ENCODE data around the gene RNF123. TPM values are rescaled to one million over a fixed set of nuclear protein-coding genes. Genes with fewer than 3 reads are reported as not detected.

RNF123 gene
- total and polyA plus RNA-seq, 7 experiments from 2014 or later, result 8.3 to 77.2 (median 46.7) TPM

DNA sequence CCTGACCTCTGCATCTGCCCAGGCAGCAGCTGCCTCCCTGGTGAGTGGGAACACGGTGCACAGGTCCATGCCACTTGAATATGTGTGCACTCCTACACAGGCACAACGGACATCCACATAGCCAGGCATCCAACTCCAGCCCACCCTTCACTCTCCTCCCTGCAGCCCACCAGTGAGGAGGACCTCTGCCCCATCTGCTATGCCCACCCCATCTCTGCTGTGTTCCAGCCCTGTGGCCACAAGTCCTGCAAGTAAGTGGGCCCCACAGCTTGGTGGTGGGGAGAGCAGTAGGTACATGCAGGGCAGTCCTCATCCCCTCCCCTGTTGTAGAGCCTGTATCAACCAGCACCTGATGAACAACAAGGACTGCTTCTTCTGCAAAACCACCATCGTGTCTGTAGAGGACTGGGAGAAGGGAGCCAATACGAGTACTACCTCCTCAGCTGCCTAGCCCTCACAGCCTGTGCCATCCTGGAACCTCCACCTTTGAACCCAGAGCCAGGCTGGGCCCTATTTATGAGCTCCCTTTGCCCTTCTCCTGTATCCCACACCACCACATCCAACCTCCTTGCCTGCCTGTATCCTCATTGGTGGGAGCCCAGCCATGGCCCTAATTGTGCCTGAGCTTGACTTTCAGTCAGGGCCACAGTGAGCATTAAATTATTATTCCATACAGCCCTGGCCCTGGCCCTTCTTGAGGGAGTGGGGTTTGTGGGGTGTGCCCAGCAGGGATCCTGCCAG lies 31.7 kb downstream of the RNF123 start:
- DNase-seq, result no peak
- POLR2A ChIA-PET, result interaction anchor here (1.3 kb wide), 1 partner anchor 136 kb away, joined by 4 read pairs; no protein-coding TSS in a partner anchor

DNA sequence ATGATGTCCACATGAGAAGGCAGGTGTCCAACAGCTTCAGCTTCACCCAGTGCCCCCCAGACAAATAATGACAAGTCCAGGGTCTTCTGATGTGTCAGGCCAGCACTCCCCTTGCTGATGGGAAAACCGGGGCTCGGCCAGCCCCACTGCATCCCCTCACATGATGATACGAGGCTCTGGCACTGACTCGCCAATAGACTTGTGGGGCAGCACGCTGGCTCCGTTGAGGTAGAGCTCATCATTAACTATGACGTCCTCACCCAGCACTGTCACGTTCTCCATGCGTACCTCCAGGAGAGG lies 32.2 kb downstream of the RNF123 start:
- ChIA-PET CTCF (interaction anchor here (1.2 kb wide), 1 partner anchor 117 kb away, joined by 4 read pairs; no protein-coding TSS in a partner anchor), POLR2A (interaction anchor here (1.3 kb wide), 1 partner anchor 136 kb away, joined by 4 read pairs; no protein-coding TSS in a partner anchor)
- Mint-ChIP-seq H3K9me3 (peaks cover 0 to 5% (median 0%) of the 10 kb centered on the region in 11 donors), H3K27me3 (no peaks in the 10 kb centered on the region), H3K27ac (peak overlapping the region in 2 of 9 donors; percentile 38 to 43), H3K4me3 (peak overlapping the region in 3 of 10 donors; percentile 45 to 92 (median 56)), H3K36me3 (peaks cover 0 to 16% (median 0%) of the 10 kb centered on the region in 5 donors), H3K4me1 (peaks cover 18 to 42% (median 35%) of the 10 kb centered on the region in 7 donors)
- ATAC-seq (no peak), DNase-seq (no peak)
- intact Hi-C loops (cut with micrococcal nuclease), result loop anchor here (5.0 kb wide), 4 partner anchors 34 to 206 kb away; partner anchors contain the start of genes MON1A (in 1 of the 2), MST1 (in 1 of the 2), RNF123 (in 1 of the 2) and TRAIP (in 1 of the 2)
- Histone ChIP-seq H3K27ac (ENCODE audit: low read depth, low read length) (no peak overlapping the region), H3K27me3 (ENCODE audit: control insufficient read depth in 2 of 2, insufficient read depth in 2 of 2, low read length in 2 of 2) (no peaks in the 10 kb centered on the region), H3K4me3 (ENCODE audit: low read length) (no peak overlapping the region), H3K9me3 (ENCODE audit: control insufficient read depth in 2 of 3, low read length in 3 of 3) (no peaks in the 10 kb centered on the region), H3K36me3 (ENCODE audit: control insufficient read depth in 2 of 3, insufficient read depth in 3 of 3, low read length in 3 of 3) (peaks cover 0 to 29% (median 0%) of the 10 kb centered on the region in 3 experiments), H3K4me1 (ENCODE audit: control insufficient read depth in 2 of 2, insufficient read depth in 2 of 2, low read length in 2 of 2) (peaks cover 17 to 22% of the 10 kb centered on the region in 2 donors)

More for the DNA sequence above, 31.7 kb downstream of the RNF123 start:
- H3K36me3 ChIP-seq (ENCODE audit: control insufficient read depth in 2 of 3, insufficient read depth in 3 of 3, low read length in 3 of 3), result peaks cover 0 to 30% (median 0%) of the 10 kb centered on the region in 3 experiments
- Mint-ChIP-seq H3K9me3 (peaks cover 0 to 5% (median 0%) of the 10 kb centered on the region in 11 donors), H3K36me3 (peaks cover 0 to 16% (median 0%) of the 10 kb centered on the region in 5 donors), H3K4me1 (peaks cover 18 to 42% (median 35%) of the 10 kb centered on the region in 7 donors), H3K27ac (peak overlapping the region in 7 of 9 donors; percentile 32 to 84 (median 59)), H3K4me3 (peak overlapping the region; percentile 15 to 72 (median 26)), H3K27me3 (no peaks in the 10 kb centered on the region)
- intact Hi-C loops (cut with micrococcal nuclease), result loop anchor here (5.0 kb wide), 4 partner anchors 34 to 206 kb away; partner anchors contain the start of genes MON1A (in 1 of the 2), MST1 (in 1 of the 2), RNF123 (in 1 of the 2) and TRAIP (in 1 of the 2)
- H3K27me3 ChIP-seq (ENCODE audit: control insufficient read depth in 2 of 2, insufficient read depth in 2 of 2, low read length in 2 of 2), result no peaks in the 10 kb centered on the region
- no peak overlapping the region for H3K27ac ChIP-seq (ENCODE audit: low read depth, low read length)
- H3K9me3 ChIP-seq (ENCODE audit: control insufficient read depth in 2 of 3, low read length in 3 of 3), result no peaks in the 10 kb centered on the region
- CTCF ChIA-PET, result interaction anchor here (0.5 to 1.2 kb wide), 2 partner anchors 118 to 421 kb away, joined by 4 to 6 read pairs; no protein-coding TSS in a partner anchor
- no peak overlapping the region for H3K4me3 ChIP-seq (ENCODE audit: low read length)
- peaks cover 17 to 22% of the 10 kb centered on the region in 2 donors for H3K4me1 ChIP-seq (ENCODE audit: control insufficient read depth in 2 of 2, insufficient read depth in 2 of 2, low read length in 2 of 2)
- ATAC-seq, result no peak

DNA sequence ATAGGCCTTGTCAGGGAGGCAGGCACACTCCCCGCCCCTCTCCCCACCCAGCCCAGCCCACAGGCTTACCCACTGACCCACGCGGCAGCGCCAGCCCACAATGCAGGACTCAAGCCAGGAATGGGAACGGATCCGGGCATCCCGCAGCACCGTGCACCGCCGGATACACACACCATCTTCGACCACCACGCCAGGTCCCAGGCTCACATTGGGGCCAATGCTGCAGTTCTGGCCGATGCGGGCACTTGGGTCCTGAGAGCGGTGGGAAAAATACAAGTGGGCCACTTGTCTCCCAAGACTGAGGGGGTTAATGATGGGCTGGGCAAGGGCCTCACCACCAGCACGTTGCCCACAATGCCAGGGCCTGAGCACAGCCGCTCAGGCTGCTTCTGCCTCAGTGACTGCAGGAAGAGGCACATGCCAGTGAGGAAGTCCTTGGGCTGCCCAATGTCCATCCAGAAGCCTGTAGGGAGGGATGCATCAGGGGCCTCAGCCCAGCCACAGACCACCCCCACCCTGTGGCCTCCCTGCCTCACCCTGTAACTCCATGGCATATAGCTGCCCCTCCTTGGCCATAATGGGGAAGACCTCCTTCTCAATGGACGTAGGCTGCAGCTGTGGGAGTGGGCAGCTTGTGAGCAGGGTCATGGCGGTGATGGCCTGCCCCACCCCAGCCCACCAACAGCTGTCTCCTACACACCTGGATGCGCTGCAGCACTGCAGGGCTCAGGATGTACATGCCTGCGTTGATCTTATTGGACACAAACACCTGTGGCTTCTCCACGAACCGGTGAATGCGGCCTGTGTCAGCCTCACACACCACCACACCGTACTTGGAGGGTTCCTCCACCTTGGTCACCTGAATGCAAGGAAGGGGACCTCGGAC lies 32.8 kb downstream of the RNF123 start:
- peak overlapping the region; percentile 82 to 99 (median 97) for H3K27ac Mint-ChIP-seq
- ATAC-seq (no peak), DNase-seq (no peak)
- ChIA-PET CTCF (interaction anchor here (1.2 kb wide), 1 partner anchor 116 kb away, joined by 4 read pairs; no protein-coding TSS in a partner anchor), POLR2A (interaction anchor here (0.7 to 1.5 kb wide), 4 partner anchors 10 to 81 kb away, joined by 3 to 5 read pairs (median 4); no protein-coding TSS in a partner anchor)
- no peak overlapping the region for H3K4me3 ChIP-seq (ENCODE audit: low read length)
- peaks cover 0 to 5% (median 0%) of the 10 kb centered on the region in 11 donors for H3K9me3 Mint-ChIP-seq
- peaks cover 17 to 22% of the 10 kb centered on the region in 2 donors for H3K4me1 ChIP-seq (ENCODE audit: control insufficient read depth in 2 of 2, insufficient read depth in 2 of 2, low read length in 2 of 2)
- peaks cover 0 to 16% (median 0%) of the 10 kb centered on the region in 5 donors for H3K36me3 Mint-ChIP-seq
- H3K36me3 ChIP-seq (ENCODE audit: control insufficient read depth in 2 of 3, insufficient read depth in 3 of 3, low read length in 3 of 3), result peaks cover 0 to 35% (median 0%) of the 10 kb centered on the region in 3 experiments
- H3K4me3 Mint-ChIP-seq, result peak overlapping the region; percentile 91 to 98 (median 96)
- intact Hi-C loops (cut with micrococcal nuclease), result loop anchor here (5.0 kb wide), 4 partner anchors 35 to 205 kb away; partner anchors contain the start of genes MON1A (in 1 of the 2), MST1 (in 1 of the 2), RNF123 (in 1 of the 2) and TRAIP (in 1 of the 2)
- no peaks in the 10 kb centered on the region for H3K9me3 ChIP-seq (ENCODE audit: control insufficient read depth in 2 of 3, low read length in 3 of 3)
- peaks cover 18 to 42% (median 35%) of the 10 kb centered on the region in 7 donors for H3K4me1 Mint-ChIP-seq
- no peaks in the 10 kb centered on the region for H3K27me3 ChIP-seq (ENCODE audit: control insufficient read depth in 2 of 2, insufficient read depth in 2 of 2, low read length in 2 of 2)
- peak overlapping the region; percentile 96 for H3K27ac ChIP-seq (ENCODE audit: low read depth, low read length)
- H3K27me3 Mint-ChIP-seq, result no peaks in the 10 kb centered on the region

DNA sequence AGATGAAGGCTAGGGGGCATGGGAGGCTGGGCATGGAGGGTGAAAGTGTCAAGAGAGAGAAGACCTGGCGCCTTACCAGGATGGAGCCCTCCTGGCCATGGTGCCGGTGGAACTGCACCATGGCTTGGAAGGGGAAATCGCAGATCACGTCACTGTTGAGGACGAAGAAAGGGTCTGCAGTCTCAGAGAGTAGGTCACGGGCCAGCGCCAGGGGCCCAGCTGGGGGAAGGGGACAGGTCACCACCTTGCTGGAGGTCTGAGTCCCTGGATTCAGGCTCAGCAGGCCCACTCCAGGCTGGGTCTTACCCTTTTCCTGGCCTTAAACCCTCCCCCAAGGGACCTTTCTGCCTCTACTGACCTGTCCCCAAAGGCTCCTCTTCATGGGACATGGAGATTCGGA lies 33.5 kb downstream of the RNF123 start:
- no peak for DNase-seq
- H3K4me1 Mint-ChIP-seq, result peaks cover 18 to 42% (median 35%) of the 10 kb centered on the region in 7 donors
- peaks cover 0 to 42% (median 0%) of the 10 kb centered on the region in 3 experiments for H3K36me3 ChIP-seq (ENCODE audit: control insufficient read depth in 2 of 3, insufficient read depth in 3 of 3, low read length in 3 of 3)

DNA sequence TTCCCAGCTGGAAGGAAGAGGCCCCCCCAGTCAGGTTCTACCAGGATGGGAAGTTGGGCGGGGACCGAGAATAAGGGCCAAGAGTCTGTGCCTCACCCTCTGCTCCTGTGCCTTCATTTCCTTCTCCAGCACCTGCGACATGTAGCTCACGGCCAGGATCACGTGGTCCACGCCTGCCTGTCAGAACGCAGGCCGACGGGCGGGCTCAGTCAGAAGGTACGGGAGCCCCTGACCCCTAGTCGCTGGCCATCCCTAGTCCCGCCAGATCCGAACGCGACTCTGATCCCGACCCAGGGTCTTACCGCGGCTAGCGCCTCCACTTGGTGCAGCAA lies 33.9 kb downstream of the RNF123 start:
- Mint-ChIP-seq H3K36me3 (peaks cover 0 to 16% (median 0%) of the 10 kb centered on the region in 5 donors), H3K4me3 (peak overlapping the region; percentile 91 to 98 (median 96)), H3K27me3 (no peaks in the 10 kb centered on the region), H3K4me1 (peaks cover 18 to 42% (median 35%) of the 10 kb centered on the region in 7 donors), H3K27ac (peak overlapping the region; percentile 82 to 99 (median 97)), H3K9me3 (peaks cover 0 to 5% (median 0%) of the 10 kb centered on the region in 11 donors)
- Histone ChIP-seq H3K4me3 (ENCODE audit: low read length) (peak overlapping the region; percentile 89), H3K27me3 (ENCODE audit: control insufficient read depth in 2 of 2, insufficient read depth in 2 of 2, low read length in 2 of 2) (no peaks in the 10 kb centered on the region), H3K27ac (ENCODE audit: low read depth, low read length) (peak overlapping the region; percentile 96), H3K9me3 (ENCODE audit: control insufficient read depth in 2 of 3, low read length in 3 of 3) (no peaks in the 10 kb centered on the region), H3K4me1 (ENCODE audit: control insufficient read depth in 2 of 2, insufficient read depth in 2 of 2, low read length in 2 of 2) (peaks cover 17 to 22% of the 10 kb centered on the region in 2 donors), H3K36me3 (ENCODE audit: control insufficient read depth in 2 of 3, insufficient read depth in 3 of 3, low read length in 3 of 3) (peaks cover 0 to 46% (median 0%) of the 10 kb centered on the region in 3 experiments)
- POLR2A ChIA-PET, result interaction anchor here (0.6 to 1.5 kb wide), 8 partner anchors 9 to 260 kb away, joined by 3 to 5 read pairs (median 4); no protein-coding TSS in a partner anchor
- intact Hi-C loops (cut with micrococcal nuclease), result loop anchor here (1.0 to 5.0 kb wide), 5 partner anchors 36 to 204 kb away; partner anchors contain the start of genes IP6K1 (in 2 of the 2), MON1A (in 1 of the 2), MST1 (in 1 of the 2) and RNF123 (in 1 of the 2)
- peak in 8 of 9 donors; percentile 48 to 73 (median 58) for DNase-seq
- CTCF ChIA-PET, result no interaction called here
- ATAC-seq, result peak; percentile 22

More for the DNA sequence above, 33.5 kb downstream of the RNF123 start:
- peaks cover 0 to 16% (median 0%) of the 10 kb centered on the region in 5 donors for H3K36me3 Mint-ChIP-seq
- peak overlapping the region; percentile 82 to 99 (median 97) for H3K27ac Mint-ChIP-seq
- H3K4me3 ChIP-seq (ENCODE audit: low read length), result peak overlapping the region; percentile 89
- no peak for ATAC-seq
- intact Hi-C loops (cut with micrococcal nuclease), result loop anchor here (1.0 to 5.0 kb wide), 5 partner anchors 36 to 204 kb away; partner anchors contain the start of genes IP6K1 (in 2 of the 2), MON1A (in 1 of the 2), MST1 (in 1 of the 2) and RNF123 (in 1 of the 2)
- H3K4me1 ChIP-seq (ENCODE audit: control insufficient read depth in 2 of 2, insufficient read depth in 2 of 2, low read length in 2 of 2), result peaks cover 17 to 22% of the 10 kb centered on the region in 2 donors
- ChIA-PET CTCF (no interaction called here), POLR2A (interaction anchor here (0.6 to 1.5 kb wide), 7 partner anchors 9 to 261 kb away, joined by 3 to 5 read pairs (median 4); no protein-coding TSS in a partner anchor)
- peak overlapping the region; percentile 96 for H3K27ac ChIP-seq (ENCODE audit: low read depth, low read length)
- H3K4me3 Mint-ChIP-seq, result peak overlapping the region; percentile 91 to 98 (median 96)
- H3K27me3 ChIP-seq (ENCODE audit: control insufficient read depth in 2 of 2, insufficient read depth in 2 of 2, low read length in 2 of 2), result no peaks in the 10 kb centered on the region
- peaks cover 0 to 5% (median 0%) of the 10 kb centered on the region in 11 donors for H3K9me3 Mint-ChIP-seq
- no peaks in the 10 kb centered on the region for H3K9me3 ChIP-seq (ENCODE audit: control insufficient read depth in 2 of 3, low read length in 3 of 3)
- H3K27me3 Mint-ChIP-seq, result no peaks in the 10 kb centered on the region

All from naive thymus-derived CD4-positive, alpha-beta T cell (primary cell).